Muscle of leg (tissue), 11 donors: ENCODE data around the gene FGD5. TPM values are rescaled to one million over a fixed set of nuclear protein-coding genes. Genes with fewer than 3 reads are reported as not detected.

ENCODE experiments used
- DNase-seq: peaks from one replicate; pipeline ENCODE4 v3.0.0; 2013
- H3K27ac ChIP-seq: one replicate; pipeline ENCODE4 v1.5.1; 2013; ENCODE audit warnings: mild to moderate bottlenecking, low read length, control low read depth
- H3K27me3 ChIP-seq: one replicate; pipeline ENCODE4 v1.6.1; 2013; ENCODE audit warnings: low read length; ENCODE audit not compliant: control insufficient read depth, insufficient read depth
- H3K36me3 ChIP-seq: one replicate; pipeline ENCODE4 v1.6.1; 2013; ENCODE audit warnings: low read length; ENCODE audit not compliant: control insufficient read depth, insufficient read depth
- H3K4me1 ChIP-seq: one replicate; pipeline ENCODE4 v1.6.1; 2013; ENCODE audit warnings: low read length; ENCODE audit not compliant: control insufficient read depth, insufficient read depth
- H3K4me3 ChIP-seq: one replicate; pipeline ENCODE4 v1.5.1; 2013; ENCODE audit warnings: low read length, control low read depth
- H3K9me3 ChIP-seq: replicated peaks from 2 replicates; pipeline ENCODE4 v1.6.1; 2013; ENCODE audit warnings: low read depth, low read length; ENCODE audit not compliant: control insufficient read depth
- WGBS: methylation state at CpG from one replicate; pipeline ENCODE4 v1.1.5; 2013; ENCODE audit warnings: missing lambda C conversion rate; ENCODE audit not compliant: insufficient coverage; 5-methylcytosine and 5-hydroxymethylcytosine counted together
- polyA plus RNA-seq, 8 donors: library from polyadenylated mRNA; unstranded; fragments of 120-200 nt; gene quantifications; one replicate each; pipeline versions ENCODE4 v1.2.1 to v1.2.3, GENCODE V29; 2013; ENCODE audit warnings: inconsistent platforms in 1 of 8, low replicate concordance in 1 of 8; ENCODE audit not compliant: insufficient read length in 8 of 8, insufficient read depth in 1 of 8
- total RNA-seq: library from RNA; stranded (reverse); fragments of 120-200 nt; gene quantifications from one replicate; pipeline ENCODE4 v1.2.4, GENCODE V29; 2013

The FGD5 gene
- total and polyA plus RNA-seq, 9 donors, result 14.1 to 26.4 (median 20.0) TPM

GRCh38 chr3:14812196-14812790 lies 6.5 kb upstream of the FGD5 start:
- Histone ChIP-seq H3K9me3 (no peaks in the 10 kb centered on the region), H3K4me3 (peak overlapping the region; percentile 64), H3K36me3 (no peaks in the 10 kb centered on the region), H3K27me3 (peaks cover 52% of the 10 kb centered on the region), H3K27ac (peak overlapping the region; percentile 84), H3K4me1 (peaks cover 24% of the 10 kb centered on the region)
- no peak for DNase-seq
- whole genome bisulfite sequencing, result 40% methylated on average over 5 of the region's 9 CpGs

DNA sequence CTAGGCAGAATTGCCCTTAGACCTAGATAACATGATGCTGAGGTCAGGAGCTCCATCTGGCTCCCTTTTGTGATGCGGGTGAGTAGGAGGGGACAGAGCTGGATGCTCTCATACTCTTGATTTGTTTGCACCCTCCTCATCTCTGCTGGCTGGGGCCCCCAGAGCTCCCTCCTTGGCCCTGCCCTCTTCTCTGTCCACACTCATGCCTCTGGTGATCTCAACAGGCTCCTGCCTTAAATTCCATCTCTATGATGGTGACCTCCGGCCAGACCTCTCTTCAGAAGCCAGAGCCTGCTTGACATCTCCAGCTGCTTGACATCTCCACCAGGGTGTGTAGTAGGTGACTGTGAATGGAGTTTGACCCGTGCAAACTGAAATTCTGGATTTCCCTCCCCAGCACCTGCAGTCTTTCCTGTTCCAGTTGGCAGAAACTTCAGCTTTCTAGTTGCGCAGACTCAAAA lies 4.3 kb upstream of the FGD5 start:
- no peak overlapping the region for H3K27ac ChIP-seq
- H3K4me3 ChIP-seq, result no peak overlapping the region
- peaks cover 3% of the 10 kb centered on the region for H3K36me3 ChIP-seq
- peaks cover 24% of the 10 kb centered on the region for H3K4me1 ChIP-seq
- H3K27me3 ChIP-seq, result peaks cover 37% of the 10 kb centered on the region
- H3K9me3 ChIP-seq, result no peaks in the 10 kb centered on the region
- peak; percentile 81 for DNase-seq
- 41% methylated on average over 2 of the region's 4 CpGs for WGBS

DNA sequence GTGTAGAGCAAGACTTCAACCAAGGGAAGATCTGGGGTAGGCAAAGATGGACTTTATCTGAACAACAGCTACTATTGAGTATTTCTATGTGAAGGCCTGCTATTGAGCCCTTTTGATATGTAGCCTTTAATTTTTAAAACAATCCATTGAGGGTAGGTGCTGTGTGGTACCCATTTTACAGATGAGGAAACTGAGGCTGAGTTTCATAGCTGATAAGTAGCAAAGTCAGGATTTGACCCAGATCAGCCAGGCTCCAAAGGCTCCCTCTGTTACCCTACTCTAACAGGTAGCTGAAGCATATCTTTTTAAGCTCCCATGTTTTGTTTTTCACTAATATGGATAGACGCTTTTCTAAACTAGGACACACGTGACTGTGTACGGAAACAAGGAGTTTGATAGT lies 2.4 kb upstream of the FGD5 start:
- H3K4me1 ChIP-seq, result peaks cover 13% of the 10 kb centered on the region
- peaks cover 7% of the 10 kb centered on the region for H3K36me3 ChIP-seq
- H3K27ac ChIP-seq, result no peak overlapping the region
- no peak overlapping the region for H3K4me3 ChIP-seq
- 100% methylated on average over 3 of the region's 3 CpGs for WGBS
- H3K9me3 ChIP-seq, result no peaks in the 10 kb centered on the region
- no peak for DNase-seq
- peaks cover 21% of the 10 kb centered on the region for H3K27me3 ChIP-seq

DNA sequence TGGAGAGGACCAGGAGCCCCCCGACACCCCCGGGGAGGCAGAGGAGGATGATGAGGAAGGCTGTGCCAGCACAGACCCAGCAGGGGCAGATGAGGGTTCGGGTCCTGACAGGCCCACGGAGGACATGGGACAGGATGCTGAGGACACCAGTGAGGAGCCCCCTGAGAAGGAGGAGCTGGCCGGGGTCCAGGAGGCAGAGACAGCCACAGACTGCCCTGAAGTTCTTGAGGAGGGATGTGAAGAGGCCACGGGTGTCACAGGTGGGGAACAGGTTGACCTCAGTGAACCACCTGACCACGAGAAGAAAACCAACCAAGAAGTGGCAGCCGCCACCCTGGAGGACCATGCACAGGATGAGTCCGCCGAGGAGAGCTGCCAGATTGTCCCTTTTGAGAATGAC lies 909 bp downstream of the FGD5 start:
- no peak overlapping the region for H3K27ac ChIP-seq
- no peak for DNase-seq
- no peaks in the 10 kb centered on the region for H3K9me3 ChIP-seq
- peaks cover 6% of the 10 kb centered on the region for H3K27me3 ChIP-seq
- 91% methylated on average over 10 of the region's 10 CpGs for WGBS
- H3K4me3 ChIP-seq, result no peak overlapping the region
- no peaks in the 10 kb centered on the region for H3K4me1 ChIP-seq
- peaks cover 7% of the 10 kb centered on the region for H3K36me3 ChIP-seq

GRCh38 chr3:14820156-14820555 lies 1.4 kb downstream of the FGD5 start:
- Histone ChIP-seq H3K27me3 (peaks cover 3% of the 10 kb centered on the region), H3K27ac (no peak overlapping the region), H3K9me3 (no peaks in the 10 kb centered on the region), H3K4me3 (no peak overlapping the region), H3K4me1 (no peaks in the 10 kb centered on the region), H3K36me3 (peaks cover 7% of the 10 kb centered on the region)
- 94% methylated on average over 17 of the region's 17 CpGs for WGBS
- DNase-seq, result no peak

GRCh38 chr3:14821151-14821550 lies 2.4 kb downstream of the FGD5 start:
- Histone ChIP-seq H3K36me3 (peaks cover 7% of the 10 kb centered on the region), H3K27ac (no peak overlapping the region), H3K4me3 (no peak overlapping the region), H3K27me3 (peaks cover 4% of the 10 kb centered on the region), H3K9me3 (no peaks in the 10 kb centered on the region), H3K4me1 (no peaks in the 10 kb centered on the region)
- no peak for DNase-seq
- 80% methylated on average over 11 of the region's 16 CpGs for WGBS

- no peaks in the 10 kb centered on the region for H3K4me1 ChIP-seq
- DNase-seq, result no peak
- WGBS, result no CpG with 5 or more reads among the region's 3 CpGs
- H3K9me3 ChIP-seq, result no peaks in the 10 kb centered on the region
- peaks cover 5% of the 10 kb centered on the region for H3K27me3 ChIP-seq
- H3K4me3 ChIP-seq, result no peak overlapping the region
- H3K36me3 ChIP-seq, result peaks cover 7% of the 10 kb centered on the region
- no peak overlapping the region for H3K27ac ChIP-seq
Observed at GRCh38 chr3:14822134-14822533, 3.4 kb downstream of the FGD5 start.

DNA sequence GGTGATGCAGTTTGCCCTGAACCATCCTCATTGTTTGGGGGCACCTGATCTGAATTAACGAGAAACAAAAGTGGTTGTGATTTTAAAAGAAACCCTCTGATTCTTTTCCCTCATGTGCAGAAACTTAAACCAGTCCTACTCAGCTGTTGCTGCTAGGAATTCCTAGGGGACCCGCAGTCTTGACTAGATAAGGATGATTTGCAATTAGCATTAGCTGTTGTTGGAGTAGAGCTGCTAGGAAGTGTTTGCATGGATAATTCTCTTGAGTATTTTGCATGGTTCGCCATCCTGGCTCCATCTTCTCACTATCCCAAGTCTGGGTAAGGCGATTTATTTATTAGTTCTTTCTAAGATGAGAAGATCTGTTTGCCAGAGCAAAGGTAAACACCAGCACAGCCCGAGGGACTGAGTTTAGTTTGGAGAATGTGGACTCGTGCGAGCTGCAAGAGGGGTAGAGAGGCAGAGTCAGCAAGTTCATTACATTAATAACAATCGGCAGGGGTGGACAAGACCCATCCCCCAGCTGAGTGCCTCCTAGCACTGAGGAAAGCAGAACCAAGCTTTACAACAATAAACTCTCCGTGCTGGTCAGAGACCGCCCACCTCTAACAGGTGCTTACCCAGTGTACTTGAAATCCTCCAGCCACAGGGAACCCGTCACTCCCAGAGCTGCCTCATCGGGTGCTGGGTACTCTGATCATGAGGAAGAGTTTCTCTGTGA lies 4.1 kb downstream of the FGD5 start:
- H3K4me1 ChIP-seq, result no peaks in the 10 kb centered on the region
- H3K27ac ChIP-seq, result no peak overlapping the region
- peaks cover 7% of the 10 kb centered on the region for H3K36me3 ChIP-seq
- WGBS, result 17% methylated on average over 2 of the region's 12 CpGs
- H3K4me3 ChIP-seq, result no peak overlapping the region
- no peak for DNase-seq
- peaks cover 5% of the 10 kb centered on the region for H3K27me3 ChIP-seq
- H3K9me3 ChIP-seq, result no peaks in the 10 kb centered on the region

- no peak for DNase-seq
- H3K4me3 ChIP-seq, result no peak overlapping the region
- no peak overlapping the region for H3K27ac ChIP-seq
- no peaks in the 10 kb centered on the region for H3K9me3 ChIP-seq
- H3K36me3 ChIP-seq, result peaks cover 7% of the 10 kb centered on the region
- peaks cover 5% of the 10 kb centered on the region for H3K27me3 ChIP-seq
- H3K4me1 ChIP-seq, result no peaks in the 10 kb centered on the region
- WGBS, result 73% methylated on average over 1 of the region's 2 CpGs
Observed at GRCh38 chr3:14823393-14823792, 4.6 kb downstream of the FGD5 start.

DNA sequence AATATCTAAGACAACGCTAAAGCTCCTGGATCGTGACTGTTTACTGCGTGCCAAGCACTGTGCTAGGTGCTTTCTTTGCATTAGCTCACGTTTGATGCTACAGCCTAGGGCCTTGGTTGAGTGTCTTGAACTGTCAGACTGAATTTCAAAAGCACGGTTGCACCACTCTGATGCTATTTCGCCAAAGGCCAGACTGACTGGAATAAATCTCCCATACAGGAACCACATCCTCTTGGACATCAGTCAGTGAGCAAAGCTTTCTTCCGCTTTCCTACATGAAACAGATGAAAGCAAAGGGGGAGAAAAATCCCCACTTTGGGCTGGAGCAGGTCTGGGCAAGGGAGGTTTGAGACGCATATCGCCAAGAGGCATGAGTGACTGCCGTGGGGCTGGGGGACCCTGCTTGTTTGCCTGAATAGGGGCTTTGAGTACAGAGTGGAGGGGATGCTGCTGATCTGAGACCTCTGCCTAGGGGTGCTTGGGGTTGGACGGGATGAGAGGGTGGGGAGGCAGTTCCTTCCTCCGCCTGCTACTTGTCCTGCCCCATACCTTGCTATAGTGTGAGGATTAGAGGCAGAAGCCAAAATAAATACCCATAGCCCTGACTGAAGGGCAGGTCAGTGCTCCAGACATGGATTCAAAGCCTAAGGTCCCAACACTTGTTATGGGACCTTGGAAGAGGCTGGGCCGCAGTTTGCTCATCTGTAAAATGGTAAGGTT lies 5.3 kb downstream of the FGD5 start:
- WGBS, result 75% methylated on average over 7 of the region's 13 CpGs
- no peak for DNase-seq
- H3K27ac ChIP-seq, result no peak overlapping the region
- H3K36me3 ChIP-seq, result peaks cover 7% of the 10 kb centered on the region
- no peak overlapping the region for H3K4me3 ChIP-seq
- H3K27me3 ChIP-seq, result peaks cover 7% of the 10 kb centered on the region
- no peaks in the 10 kb centered on the region for H3K9me3 ChIP-seq
- no peaks in the 10 kb centered on the region for H3K4me1 ChIP-seq
